Liver (tissue), 9 donors: ENCODE measurements around the gene AGER. TPM values are rescaled to one million over a fixed set of nuclear protein-coding genes. Genes with fewer than 3 reads are reported as not detected.

Experiments used
- DNase-seq: peaks from one replicate; pipeline ENCODE4 v3.0.0-alpha.2; 2017; ENCODE audit warnings: low spot score
- H3K27ac ChIP-seq, 2 donors: one replicate each; pipeline ENCODE4 v1.7.0; 2013; ENCODE audit warnings: inconsistent platforms in 2 of 2, low read length in 2 of 2, control low read depth in 1 of 2, low read depth in 1 of 2, mild to moderate bottlenecking in 1 of 2
- H3K27me3 ChIP-seq, 4 donors: one replicate each; pipeline versions ENCODE4 v1.6.1 to v1.7.0; 2013; ENCODE audit warnings: low read length in 3 of 4, inconsistent platforms in 1 of 4, mild to moderate bottlenecking in 1 of 4, moderate library complexity in 1 of 4; ENCODE audit not compliant: control insufficient read depth in 4 of 4, insufficient read depth in 4 of 4
- H3K36me3 ChIP-seq, 4 donors: one replicate each; pipeline versions ENCODE4 v1.6.1 to v1.7.0; 2013; ENCODE audit warnings: low read length in 3 of 4, mild to moderate bottlenecking in 3 of 4, low read depth in 1 of 4, moderate library complexity in 1 of 4; ENCODE audit not compliant: control insufficient read depth in 4 of 4, insufficient read depth in 3 of 4
- H3K4me1 ChIP-seq, 4 donors: one replicate each; pipeline versions ENCODE4 v1.6.1 to v1.7.0; 2013; ENCODE audit warnings: low read length in 3 of 4, mild to moderate bottlenecking in 3 of 4, moderate library complexity in 1 of 4; ENCODE audit not compliant: control insufficient read depth in 4 of 4, insufficient read depth in 4 of 4
- H3K4me3 ChIP-seq, 3 donors: one replicate each; pipeline versions ENCODE4 v1.6.1 to v1.7.0; 2013; ENCODE audit warnings: low read length in 3 of 3, control low read depth in 1 of 3, low read depth in 1 of 3, mild to moderate bottlenecking in 1 of 3
- H3K9ac ChIP-seq, 2 donors: one replicate each; pipeline ENCODE4 v1.7.0; 2013; ENCODE audit warnings: low read length in 2 of 2, mild to moderate bottlenecking in 2 of 2, moderate library complexity in 2 of 2, control low read depth in 1 of 2, low read depth in 1 of 2
- H3K9me3 ChIP-seq, 4 donors: one replicate each; pipeline versions ENCODE4 v1.6.1 to v1.7.0; 2013; ENCODE audit warnings: low read length in 3 of 4; ENCODE audit not compliant: control insufficient read depth in 4 of 4
- CTCF ChIP-seq: fragments of 150-350 bp; IDR thresholded peaks from 2 replicates; pipeline ENCODE4 v1.5.1; 2017; ENCODE audit warnings: improper control_type of control experiment, low read depth, low read length; ENCODE audit not compliant: missing input control
- EGR1 ChIP-seq, 2 donors: IDR thresholded peaks; 2 replicates each; pipeline ENCODE4 v1.6.1; 2016 to 2018; ENCODE audit warnings: antibody characterized with exemption in 2 of 2, low read depth in 2 of 2
- FOXA1 ChIP-seq: IDR thresholded peaks from 2 replicates; pipeline ENCODE4 v1.6.1; 2016; ENCODE audit warnings: antibody characterized with exemption
- FOXA2 ChIP-seq: IDR thresholded peaks from 2 replicates; pipeline ENCODE4 v1.6.1; 2016; ENCODE audit warnings: antibody characterized with exemption
- GABPA ChIP-seq, 2 donors: IDR thresholded peaks in 1 of 2; conservative IDR thresholded peaks in 1 of 2; 2 replicates each; pipeline ENCODE4 v1.6.1; 2016; ENCODE audit warnings: antibody characterized with exemption in 2 of 2, mild to moderate bottlenecking in 1 of 2, moderate library complexity in 1 of 2
- HNF4A ChIP-seq, 2 donors: conservative IDR thresholded peaks; 2 replicates each; pipeline ENCODE4 v1.6.1; 2016; ENCODE audit warnings: antibody characterized with exemption in 2 of 2, mild to moderate bottlenecking in 2 of 2
- JUND ChIP-seq, 2 donors: IDR thresholded peaks; 2 replicates each; pipeline ENCODE4 v1.6.1; 2016; ENCODE audit warnings: antibody characterized with exemption in 2 of 2
- SP1 ChIP-seq: IDR thresholded peaks from 2 replicates; pipeline ENCODE4 v1.6.1; 2018; ENCODE audit warnings: antibody characterized with exemption, mild to moderate bottlenecking
- TAF1 ChIP-seq: conservative IDR thresholded peaks from 2 replicates; pipeline ENCODE4 v1.6.1; 2016; ENCODE audit warnings: antibody characterized with exemption, mild to moderate bottlenecking
- ZBTB33 ChIP-seq: IDR thresholded peaks from 2 replicates; pipeline ENCODE4 v1.6.1; 2016; ENCODE audit warnings: antibody characterized with exemption
- WGBS: extraction: QIAGEN DNeasy Blood & Tissue Kit; methylation state at CpG from one replicate; pipeline ENCODE4 v1.1.7; 2013; 5-methylcytosine and 5-hydroxymethylcytosine counted together
- polyA plus RNA-seq, 2 donors: library from polyadenylated mRNA; stranded (reverse) in 1 of 2; unstranded in 1 of 2; fragments of 200-250 nt in 1 of 2; fragments of >200 nt in 1 of 2; fragmentation: Nextera tagmentation in 1 of 2; extraction: Ambion mirVana in 1 of 2; gene quantifications; one replicate each; pipeline versions ENCODE4 v1.2.1 to v1.2.3, GENCODE V29; 2013 to 2015
- total RNA-seq, 2 donors: library from RNA; depleted of rRNA; stranded (reverse); fragments of >200 nt; gene quantifications; one replicate each; pipeline ENCODE4 v1.2.3, GENCODE V29; 2014
- donor health status: healthy.
- donor health status: healthy.
- donor health status: healthy.
- donor health status: healthy.
- donor health status: healthy.

Gene AGER
- total and polyA plus RNA-seq, 4 donors, result 0.47 to 0.92 (median 0.83) TPM

GRCh38 chr6:32198866-32199265 lies 14.8 kb upstream of the AGER start:
- H3K36me3 ChIP-seq, result no peaks in the 10 kb centered on the region
- H3K27ac ChIP-seq, result no peak overlapping the region
- no peak overlapping the region for H3K4me3 ChIP-seq
- H3K9ac ChIP-seq, result no peak overlapping the region
- 84% methylated on average over 17 of the region's 17 CpGs for WGBS
- no peak for TF ChIP-seq GABPA (IDR thresholded peaks at IDR 0.05 in 1 of 2, conservative IDR thresholded peaks at IDR 0.05 in 1 of 2)
- TF ChIP-seq FOXA2, result no peak
- TF ChIP-seq FOXA1, result no peak
- no peak for TF ChIP-seq TAF1
- TF ChIP-seq HNF4A (conservative IDR thresholded peaks at IDR 0.05), result no peak
- DNase-seq, result no peak
- H3K4me1 ChIP-seq, result peaks cover 0 to 23% (median 12%) of the 10 kb centered on the region in 4 donors
- no peaks in the 10 kb centered on the region for H3K9me3 ChIP-seq
- H3K27me3 ChIP-seq, result no peaks in the 10 kb centered on the region

GRCh38 chr6:32198345-32198696 lies 14.3 kb upstream of the AGER start:
- H3K4me1 ChIP-seq, result peaks cover 0 to 23% (median 12%) of the 10 kb centered on the region in 4 donors
- H3K4me3 ChIP-seq, result no peak overlapping the region
- no peaks in the 10 kb centered on the region for H3K27me3 ChIP-seq
- no peak overlapping the region for H3K9ac ChIP-seq
- no peaks in the 10 kb centered on the region for H3K9me3 ChIP-seq
- TF ChIP-seq EGR1 (IDR thresholded peaks at IDR 0.05; ENCODE audit: low read depth in 2 of 2) (no peak), GABPA (IDR thresholded peaks at IDR 0.05 in 1 of 2, conservative IDR thresholded peaks at IDR 0.05 in 1 of 2) (no peak), HNF4A (conservative IDR thresholded peaks at IDR 0.05) (no peak), ZBTB33 (no peak), CTCF (no peak)
- H3K27ac ChIP-seq, result no peak overlapping the region
- H3K36me3 ChIP-seq, result no peaks in the 10 kb centered on the region
- WGBS, result 68% methylated on average over 3 of the region's 3 CpGs
- DNase-seq, result no peak

GRCh38 chr6:32196682-32197616 lies 12.9 kb upstream of the AGER start:
- H3K9ac ChIP-seq, result peak overlapping the region; percentile 44 to 98
- TF ChIP-seq SP1 (no peak), JUND (IDR thresholded peaks at IDR 0.05) (peak in 1 of 2 donors; percentile 5)
- WGBS, result 46% methylated on average over 28 of the region's 28 CpGs
- no peaks in the 10 kb centered on the region for H3K36me3 ChIP-seq
- peaks cover 0 to 23% (median 12%) of the 10 kb centered on the region in 4 donors for H3K4me1 ChIP-seq
- peak; percentile 55 for DNase-seq
- H3K9me3 ChIP-seq, result no peaks in the 10 kb centered on the region
- peak overlapping the region; percentile 92 to 99 for H3K27ac ChIP-seq
- H3K27me3 ChIP-seq, result no peaks in the 10 kb centered on the region
- peak overlapping the region; percentile 54 to 91 (median 63) for H3K4me3 ChIP-seq
